ENCODE data around the gene ZNF710.

- no peak for TF ChIP-seq ZNF274 (IDR thresholded peaks at IDR 0.05; ENCODE audit: low read depth, low read length)
- TF ChIP-seq, protein P1, sequence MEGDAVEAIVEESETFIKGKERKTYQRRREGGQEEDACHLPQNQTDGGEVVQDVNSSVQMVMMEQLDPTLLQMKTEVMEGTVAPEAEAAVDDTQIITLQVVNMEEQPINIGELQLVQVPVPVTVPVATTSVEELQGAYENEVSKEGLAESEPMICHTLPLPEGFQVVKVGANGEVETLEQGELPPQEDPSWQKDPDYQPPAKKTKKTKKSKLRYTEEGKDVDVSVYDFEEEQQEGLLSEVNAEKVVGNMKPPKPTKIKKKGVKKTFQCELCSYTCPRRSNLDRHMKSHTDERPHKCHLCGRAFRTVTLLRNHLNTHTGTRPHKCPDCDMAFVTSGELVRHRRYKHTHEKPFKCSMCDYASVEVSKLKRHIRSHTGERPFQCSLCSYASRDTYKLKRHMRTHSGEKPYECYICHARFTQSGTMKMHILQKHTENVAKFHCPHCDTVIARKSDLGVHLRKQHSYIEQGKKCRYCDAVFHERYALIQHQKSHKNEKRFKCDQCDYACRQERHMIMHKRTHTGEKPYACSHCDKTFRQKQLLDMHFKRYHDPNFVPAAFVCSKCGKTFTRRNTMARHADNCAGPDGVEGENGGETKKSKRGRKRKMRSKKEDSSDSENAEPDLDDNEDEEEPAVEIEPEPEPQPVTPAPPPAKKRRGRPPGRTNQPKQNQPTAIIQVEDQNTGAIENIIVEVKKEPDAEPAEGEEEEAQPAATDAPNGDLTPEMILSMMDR (IDR thresholded peaks at IDR 0.05 in 2 of 3, conservative IDR thresholded peaks at IDR 0.05 in 1 of 3; ENCODE audit: borderline replicate concordance in 1 of 3, insufficient read depth in 1 of 3, low read depth in 2 of 3, low read length in 2 of 3), result no peak
- TF ChIP-seq POLR2A (IDR thresholded peaks at IDR 0.05; ENCODE audit: borderline replicate concordance, extremely low read depth, insufficient read depth, insufficient read length), result no peak
- no peak for TF ChIP-seq CBX3 (IDR thresholded peaks at IDR 0.05; ENCODE audit: low read depth)
- no peak for TF ChIP-seq ELF1 (IDR thresholded peaks at IDR 0.05; ENCODE audit: borderline replicate concordance, low read depth)
- no peak for TF ChIP-seq EZH2 (IDR thresholded peaks at IDR 0.05)
Observed at GRCh38 chr15:90090226-90090848, 89.2 kb downstream of the ZNF710 start.
